HCT116 (cell line): ENCODE measurements around the gene IFT57. TPM values are rescaled to one million over a fixed set of nuclear protein-coding genes. Genes with fewer than 3 reads are reported as not detected.

Source experiments
- ATAC-seq: fragments of 200-7000 bp; cut with Tn5 transposase; 2 replicates; pipeline ENCODE4 v1.9.1; 2020; ENCODE audit warnings: mild to moderate bottlenecking, moderate library complexity
- BruUV-seq: library from RNA; stranded (reverse); fragments of 400-500 nt; replicated peaks from 2 replicates; lab custom pipeline; 2021; lab: Mats Ljungman, UMichigan
- CTCF ChIA-PET: fragments of 300-600 bp; sonication (Branson Sonifier 250); formaldehyde crosslinking; loops from one replicate; lab custom pipeline; 2021; ENCODE audit warnings: antibody characterized with exemption; lab: Charles Lee
- POLR2A ChIA-PET: fragments of 300-600, 350-600 bp; sonication (Branson Sonifier 250); formaldehyde crosslinking; loops from one replicate; lab custom pipeline; 2021; ENCODE audit warnings: antibody characterized with exemption; lab: Charles Lee
- RAD21 ChIA-PET, 2 experiments: fragments of 300-600 bp; sonication (Branson Sonifier 250); formaldehyde crosslinking; loops; one replicate each; lab custom pipeline; 2023; ENCODE audit warnings: low total read pairs in 2 of 2; ENCODE audit not compliant: uncharacterized antibody in 2 of 2, unreplicated experiment in 2 of 2, low non-redundant PET in 1 of 2; lab: Charles Lee
- DNase-seq: peaks from one replicate; pipeline ENCODE4 v3.0.0-alpha.2; 2010; ENCODE audit warnings: low read depth, low spot score
- H2AFZ ChIP-seq: fragments of 200-600 bp; shearing (Covaris generic), sonication (generic); 2 replicates; pipeline ENCODE4 v1.6.1; 2017; ENCODE audit warnings: low read depth, mixed run types, mixed read lengths, antibody characterized with exemption, low read length; ENCODE audit not compliant: poor library complexity, severe bottlenecking
- H3K27ac ChIP-seq: 2 replicates; pipeline ENCODE4 v1.5.1; 2012; ENCODE audit warnings: low read depth, low read length
- H3K27me3 ChIP-seq: fragments of 200-600 bp; sonication (generic); 2 replicates; pipeline ENCODE4 v1.6.1; 2016; ENCODE audit warnings: mixed run types, low read length, mixed read lengths; ENCODE audit not compliant: insufficient read depth
- H3K36me3 ChIP-seq, 2 experiments: fragments of 200-500 bp in 1 of 2; fragments of 200-600 bp in 1 of 2; sonication (Bioruptor generic) in 1 of 2; sonication (generic) in 1 of 2; 2 replicates each; pipeline versions ENCODE4 v1.5.1 to v1.6.1; 2014 to 2016; ENCODE audit warnings: low read length in 2 of 2, inconsistent platforms in 1 of 2, mixed read lengths in 1 of 2, mixed run types in 1 of 2; ENCODE audit not compliant: insufficient read depth in 2 of 2, control insufficient read depth in 1 of 2
- H3K4me1 ChIP-seq, 2 experiments: fragments of 200-600 bp in 1 of 2; sonication (generic) in 1 of 2; 2 replicates each; pipeline versions ENCODE4 v1.5.1 to v1.6.1; 2012 to 2017; ENCODE audit warnings: low read length in 2 of 2, inconsistent platforms in 1 of 2, mild to moderate bottlenecking in 1 of 2, mixed read lengths in 1 of 2, mixed run types in 1 of 2, moderate library complexity in 1 of 2; ENCODE audit not compliant: insufficient read depth in 2 of 2, control insufficient read depth in 1 of 2
- H3K4me2 ChIP-seq: fragments of 200-600 bp; sonication (generic); 2 replicates; pipeline ENCODE4 v1.6.1; 2017; ENCODE audit warnings: mixed run types, low read length, mixed read lengths
- H3K4me3 ChIP-seq, 2 experiments: fragments of 200-600 bp in 1 of 2; sonication (generic) in 1 of 2; replicated peaks in 1 of 2; 2 replicates each; pipeline ENCODE4 v1.5.1; 2011 to 2016; ENCODE audit warnings: low read length in 2 of 2, control low read depth in 1 of 2, low read depth in 1 of 2, mild to moderate bottlenecking in 1 of 2, mixed read lengths in 1 of 2, mixed run types in 1 of 2
- H3K79me2 ChIP-seq: fragments of 200-600 bp; sonication (generic); 2 replicates; pipeline ENCODE4 v1.6.1; 2017; ENCODE audit warnings: mild to moderate bottlenecking, mixed run types, low read length, moderate library complexity, mixed read lengths; ENCODE audit not compliant: insufficient read depth
- H3K9ac ChIP-seq: fragments of 200-600 bp; sonication (generic); 2 replicates; pipeline ENCODE4 v1.6.1; 2016; ENCODE audit warnings: low read length, mixed read lengths
- H3K9me2 ChIP-seq: fragments of 200-600 bp; sonication (generic), shearing (Covaris generic); 2 replicates; pipeline ENCODE4 v1.6.1; 2017; ENCODE audit warnings: mixed run types, mild to moderate bottlenecking, moderate library complexity; ENCODE audit not compliant: insufficient read depth
- H3K9me3 ChIP-seq, 2 experiments: fragments of 200-500 bp in 1 of 2; fragments of 200-600 bp in 1 of 2; sonication (Bioruptor generic) in 1 of 2; sonication (generic) in 1 of 2; 2 replicates each; pipeline ENCODE4 v1.6.1; 2014 to 2017; ENCODE audit warnings: low read length in 2 of 2, mixed read lengths in 2 of 2, inconsistent platforms in 1 of 2, low read depth in 1 of 2, mild to moderate bottlenecking in 1 of 2, mixed run types in 1 of 2, moderate library complexity in 1 of 2; ENCODE audit not compliant: control insufficient read depth in 1 of 2, insufficient read depth in 1 of 2
- H4K20me1 ChIP-seq: fragments of 200-600 bp; sonication (generic), shearing (Covaris generic); 2 replicates; pipeline ENCODE4 v1.6.1; 2017; ENCODE audit warnings: mixed run types, mild to moderate bottlenecking, moderate library complexity; ENCODE audit not compliant: insufficient read depth
- CBX3 ChIP-seq: IDR thresholded peaks from 2 replicates; pipeline ENCODE4 v1.6.1; 2012; ENCODE audit warnings: low read depth
- CEBPB ChIP-seq: IDR thresholded peaks from 2 replicates; pipeline ENCODE4 v1.6.1; 2012; ENCODE audit warnings: low read depth
- EGR1 ChIP-seq: IDR thresholded peaks from 2 replicates; pipeline ENCODE4 v1.6.1; 2012; ENCODE audit warnings: low read depth
- ELF1 ChIP-seq: IDR thresholded peaks from 2 replicates; pipeline ENCODE4 v1.6.1; 2012; ENCODE audit warnings: low read depth, borderline replicate concordance
- EZH2 ChIP-seq: fragments of 200-600 bp; sonication (generic); IDR thresholded peaks from 2 replicates; pipeline ENCODE4 v1.6.1; 2017; ENCODE audit warnings: antibody characterized with exemption, mixed run types
- EZH2phosphoT487 ChIP-seq: fragments of 200-600 bp; IDR thresholded peaks from 2 replicates; pipeline ENCODE4 v1.6.1; 2018; ENCODE audit warnings: antibody characterized with exemption, borderline replicate concordance
- FOSL1 ChIP-seq: IDR thresholded peaks from 2 replicates; pipeline ENCODE4 v1.6.1; 2012; ENCODE audit warnings: low read depth
- JUND ChIP-seq: IDR thresholded peaks from 2 replicates; pipeline ENCODE4 v1.6.1; 2012
- POLR2A ChIP-seq: IDR thresholded peaks from 2 replicates; pipeline ENCODE4 v1.7.0; 2011; ENCODE audit warnings: borderline replicate concordance; ENCODE audit not compliant: insufficient read depth, insufficient read length; ENCODE audit errors: extremely low read depth
- POLR2AphosphoS5 ChIP-seq: IDR thresholded peaks from 2 replicates; pipeline ENCODE4 v1.6.1; 2011; ENCODE audit warnings: mild to moderate bottlenecking, low read depth, low read length, moderate library complexity
- RAD21 ChIP-seq: IDR thresholded peaks from 2 replicates; pipeline ENCODE4 v1.6.1; 2012; ENCODE audit warnings: low read depth, mild to moderate bottlenecking
- SP1 ChIP-seq: IDR thresholded peaks from 2 replicates; pipeline ENCODE4 v1.6.1; 2012; ENCODE audit warnings: low read depth
- SRF ChIP-seq: IDR thresholded peaks from 2 replicates; pipeline ENCODE4 v1.6.1; 2012; ENCODE audit warnings: low read depth
- TCF7L2 ChIP-seq: IDR thresholded peaks from 2 replicates; pipeline ENCODE4 v1.7.0; 2011; ENCODE audit warnings: borderline replicate concordance, inconsistent platforms; ENCODE audit not compliant: insufficient read depth, insufficient read length; ENCODE audit errors: extremely low read depth
- ZFX ChIP-seq: fragments of 450-650 bp; IDR thresholded peaks from 2 replicates; pipeline ENCODE4 v1.6.1; 2017
- ZNF274 ChIP-seq: fragments of 200-500 bp; sonication (Bioruptor generic); IDR thresholded peaks from 2 replicates; pipeline ENCODE4 v1.6.1; 2014; ENCODE audit warnings: mild to moderate bottlenecking, low read depth, low read length, inconsistent platforms
- intact Hi-C: fragments of 100-400 bp; cut with micrococcal nuclease; formaldehyde crosslinking; loops from 2 replicates; pipeline ENCODE4 v1.10.0; 2022
- total RNA-seq: library from RNA; stranded (reverse); gene quantifications from one replicate; pipeline ENCODE4 v1.2.1, GENCODE V29; 2021; ENCODE audit not compliant: unreplicated experiment
- TF ChIP-seq, protein P1 (sequence below), 3 experiments: fragments of 200-600 bp in 1 of 3; sonication (generic) in 1 of 3; IDR thresholded peaks in 2 of 3; conservative IDR thresholded peaks in 1 of 3; 2 replicates each; pipeline ENCODE4 v1.5.1; 2012 to 2017; ENCODE audit warnings: low read depth in 2 of 3, low read length in 2 of 3, antibody characterized with exemption in 1 of 3, borderline replicate concordance in 1 of 3, control low read depth in 1 of 3, mild to moderate bottlenecking in 1 of 3, mixed read lengths in 1 of 3, mixed run types in 1 of 3, moderate library complexity in 1 of 3; ENCODE audit not compliant: insufficient read depth in 1 of 3
- TF ChIP-seq, protein P2 (sequence below): IDR thresholded peaks from 2 replicates; pipeline ENCODE4 v1.6.1; 2012
- TF ChIP-seq, protein P3 (sequence below): IDR thresholded peaks from 2 replicates; pipeline ENCODE4 v1.6.1; 2012; ENCODE audit warnings: low read depth

Gene IFT57
- total RNA-seq, 1 experiment from 2014 or later, result 38.4 TPM

- TF ChIP-seq, protein P1, sequence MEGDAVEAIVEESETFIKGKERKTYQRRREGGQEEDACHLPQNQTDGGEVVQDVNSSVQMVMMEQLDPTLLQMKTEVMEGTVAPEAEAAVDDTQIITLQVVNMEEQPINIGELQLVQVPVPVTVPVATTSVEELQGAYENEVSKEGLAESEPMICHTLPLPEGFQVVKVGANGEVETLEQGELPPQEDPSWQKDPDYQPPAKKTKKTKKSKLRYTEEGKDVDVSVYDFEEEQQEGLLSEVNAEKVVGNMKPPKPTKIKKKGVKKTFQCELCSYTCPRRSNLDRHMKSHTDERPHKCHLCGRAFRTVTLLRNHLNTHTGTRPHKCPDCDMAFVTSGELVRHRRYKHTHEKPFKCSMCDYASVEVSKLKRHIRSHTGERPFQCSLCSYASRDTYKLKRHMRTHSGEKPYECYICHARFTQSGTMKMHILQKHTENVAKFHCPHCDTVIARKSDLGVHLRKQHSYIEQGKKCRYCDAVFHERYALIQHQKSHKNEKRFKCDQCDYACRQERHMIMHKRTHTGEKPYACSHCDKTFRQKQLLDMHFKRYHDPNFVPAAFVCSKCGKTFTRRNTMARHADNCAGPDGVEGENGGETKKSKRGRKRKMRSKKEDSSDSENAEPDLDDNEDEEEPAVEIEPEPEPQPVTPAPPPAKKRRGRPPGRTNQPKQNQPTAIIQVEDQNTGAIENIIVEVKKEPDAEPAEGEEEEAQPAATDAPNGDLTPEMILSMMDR (IDR thresholded peaks at IDR 0.05 in 2 of 3, conservative IDR thresholded peaks at IDR 0.05 in 1 of 3; ENCODE audit: borderline replicate concordance in 1 of 3, insufficient read depth in 1 of 3, low read depth in 2 of 3, low read length in 2 of 3), result no peak
- TF ChIP-seq CEBPB (no peak), ZNF274 (no peak), SRF (no peak)
Observed at GRCh38 chr3:108234387-108234957, 12.2 kb upstream of the IFT57 start (continued).

DNA sequence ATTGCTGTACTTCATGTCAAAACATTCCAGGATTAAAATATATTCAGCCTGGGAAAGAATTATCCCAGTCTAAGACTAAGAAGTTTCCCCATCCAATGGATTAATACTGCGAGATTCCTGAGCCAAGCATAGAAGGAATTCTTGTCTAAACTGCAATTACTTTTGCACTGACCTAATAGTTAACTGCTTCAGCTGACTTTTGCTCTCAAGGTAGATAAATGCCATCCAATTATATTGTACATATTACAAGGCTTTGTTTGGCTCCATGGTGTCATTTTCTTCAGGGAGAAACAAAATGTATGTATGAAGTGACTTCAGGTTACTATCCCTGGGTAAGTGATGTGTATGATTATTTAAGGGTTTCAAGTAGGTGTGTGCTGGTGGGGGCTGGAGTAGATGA lies 6.1 kb upstream of the IFT57 start:
- CTCF ChIA-PET, result no interaction called here
- POLR2A ChIA-PET, result no interaction called here
- BruUV-seq, result no TSS peak
- TF ChIP-seq POLR2AphosphoS5 (no peak), TCF7L2 (no peak), RAD21 (no peak), EZH2phosphoT487 (no peak), ELF1 (no peak), EGR1 (no peak), EZH2 (no peak), CEBPB (no peak), ZNF274 (no peak), POLR2A (no peak), SP1 (no peak), FOSL1 (no peak), JUND (no peak), ZFX (no peak), CBX3 (no peak)
- TF ChIP-seq, protein P2, sequence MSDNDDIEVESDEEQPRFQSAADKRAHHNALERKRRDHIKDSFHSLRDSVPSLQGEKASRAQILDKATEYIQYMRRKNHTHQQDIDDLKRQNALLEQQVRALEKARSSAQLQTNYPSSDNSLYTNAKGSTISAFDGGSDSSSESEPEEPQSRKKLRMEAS, result no peak
- TF ChIP-seq, protein P1 (IDR thresholded peaks at IDR 0.05 in 2 of 3, conservative IDR thresholded peaks at IDR 0.05 in 1 of 3; ENCODE audit: borderline replicate concordance in 1 of 3, insufficient read depth in 1 of 3, low read depth in 2 of 3, low read length in 2 of 3), result no peak
- TF ChIP-seq, protein P3, sequence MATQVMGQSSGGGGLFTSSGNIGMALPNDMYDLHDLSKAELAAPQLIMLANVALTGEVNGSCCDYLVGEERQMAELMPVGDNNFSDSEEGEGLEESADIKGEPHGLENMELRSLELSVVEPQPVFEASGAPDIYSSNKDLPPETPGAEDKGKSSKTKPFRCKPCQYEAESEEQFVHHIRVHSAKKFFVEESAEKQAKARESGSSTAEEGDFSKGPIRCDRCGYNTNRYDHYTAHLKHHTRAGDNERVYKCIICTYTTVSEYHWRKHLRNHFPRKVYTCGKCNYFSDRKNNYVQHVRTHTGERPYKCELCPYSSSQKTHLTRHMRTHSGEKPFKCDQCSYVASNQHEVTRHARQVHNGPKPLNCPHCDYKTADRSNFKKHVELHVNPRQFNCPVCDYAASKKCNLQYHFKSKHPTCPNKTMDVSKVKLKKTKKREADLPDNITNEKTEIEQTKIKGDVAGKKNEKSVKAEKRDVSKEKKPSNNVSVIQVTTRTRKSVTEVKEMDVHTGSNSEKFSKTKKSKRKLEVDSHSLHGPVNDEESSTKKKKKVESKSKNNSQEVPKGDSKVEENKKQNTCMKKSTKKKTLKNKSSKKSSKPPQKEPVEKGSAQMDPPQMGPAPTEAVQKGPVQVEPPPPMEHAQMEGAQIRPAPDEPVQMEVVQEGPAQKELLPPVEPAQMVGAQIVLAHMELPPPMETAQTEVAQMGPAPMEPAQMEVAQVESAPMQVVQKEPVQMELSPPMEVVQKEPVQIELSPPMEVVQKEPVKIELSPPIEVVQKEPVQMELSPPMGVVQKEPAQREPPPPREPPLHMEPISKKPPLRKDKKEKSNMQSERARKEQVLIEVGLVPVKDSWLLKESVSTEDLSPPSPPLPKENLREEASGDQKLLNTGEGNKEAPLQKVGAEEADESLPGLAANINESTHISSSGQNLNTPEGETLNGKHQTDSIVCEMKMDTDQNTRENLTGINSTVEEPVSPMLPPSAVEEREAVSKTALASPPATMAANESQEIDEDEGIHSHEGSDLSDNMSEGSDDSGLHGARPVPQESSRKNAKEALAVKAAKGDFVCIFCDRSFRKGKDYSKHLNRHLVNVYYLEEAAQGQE, result no peak

More for the DNA sequence above, 6.1 kb upstream of the IFT57 start:
- Histone ChIP-seq H3K9me2 (no peaks in the 10 kb centered on the region), H3K4me3 (no peak overlapping the region), H3K36me3 (no peaks in the 10 kb centered on the region), H3K9ac (no peak overlapping the region), H2AFZ (no peak overlapping the region), H3K27me3 (no peaks in the 10 kb centered on the region), H3K9me3 (no peaks in the 10 kb centered on the region), H3K4me2 (no peak overlapping the region), H4K20me1 (no peaks in the 10 kb centered on the region), H3K79me2 (no peaks in the 10 kb centered on the region), H3K27ac (no peak overlapping the region), H3K4me1 (peaks cover 0 to 5% of the 10 kb centered on the region in 2 experiments; a peak in 1 of 4 replicates)
- no peak for ATAC-seq
- DNase-seq, result no peak
- intact Hi-C loops, result no loop called here
- RAD21 ChIA-PET, result no interaction called here
